GM19468 (cell line): Measurements from ENCODE around the gene NKIRAS2.

Source experiments
- ATAC-seq: cut with Tn5 transposase; IDR thresholded peaks from one replicate; pipeline ENCODE4 v1.9.1; 2021; ENCODE audit warnings: mild to moderate bottlenecking, moderate library complexity, moderate number of reproducible peaks; ENCODE audit not compliant: unreplicated experiment; ENCODE audit errors: extremely low read depth

Gene NKIRAS2

DNA sequence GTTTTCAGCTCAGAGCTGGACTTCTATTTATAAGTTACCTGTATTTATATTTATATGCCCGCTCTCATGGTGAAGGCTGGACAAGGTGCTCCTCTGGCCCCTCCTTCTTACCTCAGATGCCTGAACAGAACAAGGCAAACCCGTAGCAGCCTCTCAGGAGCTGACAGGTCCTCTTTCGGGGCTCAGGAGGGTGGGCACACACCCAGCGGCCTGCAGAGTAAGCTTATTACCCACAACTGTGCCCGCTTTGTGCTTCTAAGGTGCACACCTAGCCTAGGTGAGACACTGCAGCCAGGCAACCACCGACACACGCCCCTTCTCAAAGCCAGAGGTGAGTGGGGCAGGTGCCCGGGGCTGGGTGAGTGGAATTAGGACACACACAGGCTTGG, 5.3 kb downstream of the NKIRAS2 start:
- ATAC-seq, result no peak

- ATAC-seq, result no peak
Observed at GRCh38 chr17:42025936-42026335, 6.0 kb downstream of the NKIRAS2 start.

- ATAC-seq, result no peak
Observed at GRCh38 chr17:42026857-42027589, 7.1 kb downstream of the NKIRAS2 start.

GRCh38 chr17:42027590-42027889, 7.7 kb downstream of the NKIRAS2 start:
- ATAC-seq, result no peak

- ATAC-seq, result no peak
Observed at GRCh38 chr17:42027961-42028790, 8.3 kb downstream of the NKIRAS2 start.

- ATAC-seq, result no peak
Observed at GRCh38 chr17:42028791-42029127, 8.9 kb downstream of the NKIRAS2 start.

GRCh38 chr17:42031584-42031983, 11.7 kb downstream of the NKIRAS2 start:
- no peak for ATAC-seq

GRCh38 chr17:42034059-42034458, 14.2 kb downstream of the NKIRAS2 start:
- ATAC-seq, result no peak

DNA sequence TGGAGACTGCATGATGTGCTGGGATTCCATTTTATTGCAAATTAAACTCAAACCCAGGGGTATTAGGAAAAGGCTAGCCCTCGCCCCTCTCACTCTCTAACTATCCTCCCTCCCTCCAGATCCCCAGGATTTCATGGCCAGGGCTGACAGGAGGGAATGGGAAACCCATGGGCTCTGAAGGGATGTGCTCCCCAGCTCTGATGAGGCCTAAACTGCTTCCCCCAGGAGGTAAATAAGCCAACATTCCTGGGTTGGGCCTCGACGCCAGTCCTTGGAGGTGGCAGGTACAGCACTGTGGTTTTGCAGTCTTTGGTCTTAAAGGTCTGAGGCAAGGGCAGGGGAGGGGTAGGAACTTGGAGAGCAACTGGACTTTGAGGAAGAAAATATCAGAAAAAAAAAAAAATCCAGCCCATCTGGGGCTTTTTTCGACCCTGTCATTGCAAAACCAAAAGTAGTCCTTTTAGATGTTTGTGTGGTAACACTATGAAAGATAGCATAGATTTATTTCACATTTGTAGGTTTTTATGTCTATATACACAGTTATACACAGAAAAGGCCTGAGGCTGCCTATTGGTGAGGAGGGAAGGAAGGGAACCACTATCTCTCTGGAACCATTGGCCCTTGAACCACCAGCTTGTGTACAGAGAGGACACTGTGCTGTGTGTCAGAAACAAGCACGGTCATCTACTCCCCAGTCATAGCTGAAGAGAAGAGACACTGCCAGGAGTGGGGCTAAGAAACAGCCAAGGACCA, 18.5 kb downstream of the NKIRAS2 start:
- ATAC-seq, result no peak

- ATAC-seq, result no peak
Observed at GRCh38 chr17:42039794-42040763, 20.2 kb downstream of the NKIRAS2 start.

DNA sequence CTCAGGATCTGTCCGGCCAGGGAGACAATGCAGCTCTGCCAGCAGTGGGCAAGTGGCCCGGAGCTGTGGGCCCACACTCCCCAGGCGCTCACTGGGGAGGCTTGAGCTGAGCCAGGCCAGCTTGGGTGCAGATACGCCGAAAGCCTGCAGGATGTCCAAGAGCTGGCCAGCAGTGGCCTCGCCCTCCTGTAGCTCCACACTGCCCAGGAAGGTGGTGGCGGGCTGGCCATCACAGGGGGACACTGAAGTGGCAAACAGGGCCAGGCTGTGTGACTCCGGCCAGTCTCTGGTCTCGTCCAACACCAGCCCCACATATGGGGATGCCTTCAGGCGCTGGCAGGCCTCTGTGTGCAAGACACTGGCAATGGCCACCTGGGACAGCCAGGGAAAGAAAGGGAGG, 20.9 kb downstream of the NKIRAS2 start:
- ATAC-seq, result no peak

DNA sequence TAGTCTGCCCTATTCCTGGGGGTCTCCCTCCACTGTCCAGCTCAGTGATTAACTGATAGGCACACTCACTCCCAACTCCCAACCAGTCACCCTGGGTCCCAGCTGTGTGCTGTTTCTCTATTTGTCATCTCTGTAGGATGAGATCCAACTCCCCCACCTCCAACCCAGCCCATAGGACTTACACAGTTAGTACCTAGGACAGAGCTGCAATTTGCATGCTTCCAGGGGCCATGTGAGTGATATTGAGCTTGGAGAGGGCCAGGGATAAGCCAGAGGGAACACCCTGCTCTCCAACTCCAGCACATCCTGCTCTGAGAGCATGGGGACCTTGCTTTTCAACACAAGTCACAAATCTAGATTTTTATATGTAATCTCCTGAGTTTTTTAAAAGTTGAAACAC, 21.7 kb downstream of the NKIRAS2 start:
- no peak for ATAC-seq

DNA sequence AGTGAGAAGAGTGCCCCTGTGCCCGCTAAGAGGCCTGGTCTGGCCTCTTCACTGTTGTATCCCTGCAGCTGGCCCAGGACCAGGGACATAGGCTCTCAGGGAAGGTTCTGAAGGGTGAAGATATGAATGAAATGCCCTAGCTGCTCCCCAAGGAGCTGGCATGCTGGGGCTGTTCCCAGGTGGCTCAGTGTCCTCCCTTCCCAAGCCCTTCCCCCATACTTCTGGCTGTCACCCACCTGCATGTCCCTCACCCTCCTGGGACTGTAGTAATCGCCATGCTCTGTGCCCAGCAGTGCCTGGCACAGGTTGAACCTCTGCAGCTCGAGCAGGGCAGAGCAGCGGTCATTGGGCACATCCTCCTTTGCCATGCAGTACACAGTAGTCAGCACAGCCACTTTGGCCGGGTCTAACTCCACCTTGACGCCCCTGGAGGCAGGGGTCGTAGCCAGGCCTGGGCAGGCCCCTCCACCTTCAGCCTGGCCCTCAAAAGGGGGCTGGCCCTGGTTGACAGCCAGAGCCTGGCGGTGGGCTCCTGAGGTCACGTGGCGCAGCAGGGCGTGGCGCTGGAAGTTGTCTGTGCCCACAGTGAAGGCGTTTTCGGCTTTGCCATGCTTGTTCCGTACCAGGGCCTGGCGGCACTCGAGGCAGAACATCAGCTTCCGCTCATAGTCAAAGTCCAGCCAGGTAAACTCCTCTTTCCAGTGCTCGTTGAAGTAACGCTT, 22.9 kb downstream of the NKIRAS2 start:
- ATAC-seq, result no peak

DNA sequence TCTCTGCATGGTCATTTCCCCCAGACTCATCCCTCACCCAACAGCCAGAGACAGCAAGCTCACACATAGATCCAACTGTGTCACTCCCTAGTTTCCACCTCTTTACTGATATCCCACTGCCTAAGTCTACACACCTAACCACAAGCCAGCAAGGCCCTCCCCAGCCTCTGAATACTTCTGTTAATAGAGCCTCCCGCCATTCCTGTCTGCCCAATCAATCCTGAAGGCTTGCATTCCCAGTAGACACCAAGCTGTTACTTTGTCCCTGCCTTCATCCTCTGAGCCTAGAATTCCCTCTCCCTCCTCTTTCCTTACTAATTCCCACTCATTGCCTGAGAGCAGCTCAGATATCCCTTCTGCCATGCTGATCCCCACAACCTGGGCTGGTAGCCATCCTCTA, 25.8 kb downstream of the NKIRAS2 start:
- no peak for ATAC-seq

GRCh38 chr17:42047343-42047742, 27.5 kb downstream of the NKIRAS2 start:
- ATAC-seq, result no peak

GRCh38 chr17:42049834-42050392, 30.0 kb downstream of the NKIRAS2 start:
- no peak for ATAC-seq

- ATAC-seq, result no peak
Observed at GRCh38 chr17:42050393-42051012, 30.6 kb downstream of the NKIRAS2 start, which contains the start of gene C17orf113. Gene C17orf113, minus strand, starts transcription at chr17:42050601. Its CDS starts 7,225 bp downstream, at chr17:42043376.

DNA sequence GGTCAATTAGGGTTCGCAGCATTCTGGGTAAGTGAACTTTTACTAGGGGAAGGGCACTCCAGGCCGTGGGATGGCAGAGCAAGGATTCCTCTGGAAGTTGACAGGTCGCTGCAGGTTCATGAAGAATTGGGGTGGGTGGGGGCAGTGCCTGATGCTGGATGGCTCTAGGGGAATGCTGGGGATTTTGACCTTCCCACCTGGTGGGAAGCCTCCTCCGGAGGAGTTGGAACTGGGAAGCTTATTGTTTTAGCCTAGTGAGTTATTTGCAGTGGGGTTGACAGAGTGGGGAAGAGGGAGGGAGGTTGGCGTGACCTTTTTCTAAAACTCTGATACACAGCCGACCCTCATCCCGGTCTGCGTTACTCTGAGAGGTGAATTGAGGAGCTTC, 31.1 kb downstream of the NKIRAS2 start:
- ATAC-seq, result no peak

GRCh38 chr17:42051645-42052044, 31.8 kb downstream of the NKIRAS2 start:
- no peak for ATAC-seq
